SK-N-SH (cell line): Measurements from ENCODE around the gene GNG12. TPM values are rescaled to one million over a fixed set of nuclear protein-coding genes. Genes with fewer than 3 reads are reported as not detected.
A peak's percentile ranks its signal among the peaks of the same experiment; 100 is the strongest.

Experiments
- CTCF ChIA-PET: fragments of 300-600, 350-600 bp; formaldehyde crosslinking; extraction: SDS; loops from one replicate; lab custom pipeline; 2021; lab: Yijun Ruan, JAX
- POLR2A ChIA-PET: fragments of 350-600 bp; sonication (Branson Sonifier 250); formaldehyde crosslinking; extraction: SDS; loops from one replicate; lab custom pipeline; 2020; ENCODE audit warnings: antibody characterized with exemption, inconsistent platforms; lab: Yijun Ruan, JAX
- DNase-seq: peaks from one replicate; pipeline ENCODE4 v3.0.0; 2012
- H2AFZ ChIP-seq: fragments of 200-600 bp; sonication (generic); 2 replicates; pipeline ENCODE4 v1.8.1; 2016; ENCODE audit warnings: antibody characterized with exemption, mild to moderate bottlenecking, low read depth
- H3F3A ChIP-seq: fragments of 200-600 bp; sonication (generic); replicated peaks from 2 replicates; pipeline ENCODE3; 2016; ENCODE audit warnings: antibody characterized with exemption, mild to moderate bottlenecking; ENCODE audit not compliant: insufficient read depth
- H3K27ac ChIP-seq, 2 experiments: fragments of 200-500 bp in 1 of 2; fragments of 200-600 bp in 1 of 2; sonication (Bioruptor generic) in 1 of 2; sonication (generic), shearing (Covaris generic) in 1 of 2; 2 replicates each; pipeline versions ENCODE4 v1.5.1 to v1.6.1; 2014 to 2016; ENCODE audit warnings: low read depth in 2 of 2, inconsistent platforms in 1 of 2, low read length in 1 of 2, mild to moderate bottlenecking in 1 of 2, mixed read lengths in 1 of 2
- H3K27me3 ChIP-seq: fragments of 200-600 bp; sonication (generic), shearing (Covaris generic); 2 replicates; pipeline ENCODE4 v1.6.1; 2016; ENCODE audit warnings: mixed run types; ENCODE audit not compliant: insufficient read depth
- H3K36me3 ChIP-seq, 2 experiments: fragments of 200-500 bp in 1 of 2; fragments of 200-600 bp in 1 of 2; sonication (Bioruptor generic) in 1 of 2; sonication (generic) in 1 of 2; replicated peaks in 1 of 2; 2 replicates each; pipeline versions ENCODE3 to v1.5.1; 2014 to 2016; ENCODE audit warnings: low read length in 1 of 2, mild to moderate bottlenecking in 1 of 2; ENCODE audit not compliant: insufficient read depth in 2 of 2, control insufficient read depth in 1 of 2
- H3K4me1 ChIP-seq, 2 experiments: fragments of 200-500 bp in 1 of 2; fragments of 200-600 bp in 1 of 2; sonication (Bioruptor generic) in 1 of 2; sonication (generic), shearing (Covaris generic) in 1 of 2; 2 replicates each; pipeline versions ENCODE4 v1.5.1 to v1.6.1; 2014 to 2016; ENCODE audit warnings: low read depth in 1 of 2, low read length in 1 of 2, mixed run types in 1 of 2; ENCODE audit not compliant: insufficient read depth in 2 of 2, control insufficient read depth in 1 of 2
- H3K4me2 ChIP-seq: fragments of 200-600 bp; sonication (generic), shearing (Covaris generic); 2 replicates; pipeline ENCODE4 v1.6.1; 2017; ENCODE audit warnings: mixed run types
- H3K4me3 ChIP-seq, 2 experiments: fragments of 200-500 bp in 1 of 2; fragments of 200-600 bp in 1 of 2; sonication (Bioruptor generic) in 1 of 2; sonication (generic), shearing (Covaris generic) in 1 of 2; 2 replicates each; pipeline versions ENCODE4 v1.5.1 to v1.8.1; 2014 to 2016; ENCODE audit warnings: low read depth in 2 of 2, inconsistent platforms in 1 of 2, low read length in 1 of 2, mild to moderate bottlenecking in 1 of 2, mixed read lengths in 1 of 2, moderate library complexity in 1 of 2
- H3K79me2 ChIP-seq: fragments of 200-600 bp; sonication (generic); 2 replicates; pipeline ENCODE4 v1.8.1; 2017; ENCODE audit warnings: mild to moderate bottlenecking; ENCODE audit not compliant: insufficient read depth
- H3K9ac ChIP-seq: fragments of 200-600 bp; sonication (generic); 2 replicates; pipeline ENCODE4 v1.6.1; 2017; ENCODE audit warnings: mixed run types
- H3K9me2 ChIP-seq: fragments of 200-600 bp; sonication (generic); 2 replicates; pipeline ENCODE4 v1.6.1; 2017; ENCODE audit warnings: mixed run types
- H3K9me3 ChIP-seq: fragments of 200-600 bp; sonication (generic); 2 replicates; pipeline ENCODE4 v1.6.1; 2017; ENCODE audit warnings: mixed run types, mild to moderate bottlenecking, moderate library complexity
- H4K20me1 ChIP-seq: fragments of 200-600 bp; sonication (generic); 2 replicates; pipeline ENCODE4 v1.6.1; 2017; ENCODE audit warnings: mild to moderate bottlenecking, mixed run types; ENCODE audit not compliant: insufficient read depth
- CTCF ChIP-seq: fragments of 200-600 bp; sonication (generic); IDR thresholded peaks from 2 replicates; pipeline ENCODE4 v1.6.1; 2017; ENCODE audit warnings: antibody characterized with exemption, mild to moderate bottlenecking, moderate library complexity
- EZH2phosphoT487 ChIP-seq: fragments of 200-600 bp; sonication (generic); IDR thresholded peaks from 2 replicates; pipeline ENCODE4 v1.6.1; 2017; ENCODE audit warnings: low read depth, mixed run types, mild to moderate bottlenecking, antibody characterized with exemption, moderate library complexity, borderline replicate concordance
- FOSL2 ChIP-seq: IDR thresholded peaks from 2 replicates; pipeline ENCODE4 v1.4.0; 2012; ENCODE audit warnings: low read depth, mild to moderate bottlenecking, moderate library complexity, borderline replicate concordance
- GATA2 ChIP-seq: sonication (generic); formaldehyde crosslinking; IDR thresholded peaks from 2 replicates; pipeline ENCODE4 v1.5.0; 2020; ENCODE audit warnings: mild to moderate bottlenecking, missing genetic modification reagents
- JUND ChIP-seq: IDR thresholded peaks from 2 replicates; pipeline ENCODE4 v1.4.0; 2012
- NFIC ChIP-seq: IDR thresholded peaks from 2 replicates; pipeline ENCODE4 v1.4.0; 2012; ENCODE audit warnings: borderline replicate concordance
- RAD21 ChIP-seq: IDR thresholded peaks from 2 replicates; pipeline ENCODE4 v1.6.1; 2012; ENCODE audit warnings: mild to moderate bottlenecking, low read length
- RCOR1 ChIP-seq: fragments of 150-350 bp; IDR thresholded peaks from 2 replicates; pipeline ENCODE4 v1.6.1; 2017; ENCODE audit warnings: antibody characterized with exemption, low read length
- RFX5 ChIP-seq: IDR thresholded peaks from 2 replicates; pipeline ENCODE4 v1.6.1; 2012; ENCODE audit warnings: mild to moderate bottlenecking, improper control_type of control experiment, low read length
- SIN3A ChIP-seq: IDR thresholded peaks from 2 replicates; pipeline ENCODE4 v1.6.1; 2012; ENCODE audit warnings: low read depth, mild to moderate bottlenecking, low read length, moderate library complexity, borderline replicate concordance
- SMC3 ChIP-seq: IDR thresholded peaks from 2 replicates; pipeline ENCODE4 v1.6.1; 2012; ENCODE audit warnings: low read depth, low read length, improper control_type of control experiment
- TAF1 ChIP-seq: IDR thresholded peaks from 2 replicates; pipeline ENCODE4 v1.6.1; 2012; ENCODE audit warnings: low read depth, mild to moderate bottlenecking, low read length, moderate library complexity, borderline replicate concordance
- TCF12 ChIP-seq: IDR thresholded peaks from 2 replicates; pipeline ENCODE4 v1.4.0; 2012
- USF2 ChIP-seq: fragments of 150-350 bp; IDR thresholded peaks from 2 replicates; pipeline ENCODE4 v1.6.1; 2017; ENCODE audit warnings: antibody characterized with exemption, low read length, low read depth, borderline replicate concordance
- ZBTB33 ChIP-seq: IDR thresholded peaks from 2 replicates; pipeline ENCODE4 v1.4.0; 2012; ENCODE audit warnings: low read depth, borderline replicate concordance
- WGBS: methylation state at CpG from one replicate; pipeline ENCODE4 v1.1.6; 2017; ENCODE audit warnings: low lambda C conversion rate; 5-methylcytosine and 5-hydroxymethylcytosine counted together
- polyA plus RNA-seq, 3 experiments: library from polyadenylated mRNA; depleted of rRNA; stranded (reverse); fragments of >200 nt; gene quantifications; 2 replicates each; pipeline ENCODE4 v1.2.3, GENCODE V29; 2012

GNG12 gene
- polyA plus RNA-seq, 1 of the 3 experiments (the other 2 are of a cell fraction) = 41.2 TPM

GRCh38 chr1:67855961-67856360 lies 22.7 kb upstream of the GNG12 start:
- H3K79me2 ChIP-seq = no peaks in the 10 kb centered on the region
- no peaks in the 10 kb centered on the region for H4K20me1 ChIP-seq
- no peak overlapping the region for H2AFZ ChIP-seq
- H3F3A ChIP-seq = peaks cover 1% of the 10 kb centered on the region
- DNase-seq = no peak
- H3K27ac ChIP-seq = peak overlapping the region in 1 of 2 experiments; percentile 33; a peak in 1 of 4 replicates
- H3K9me2 ChIP-seq = no peaks in the 10 kb centered on the region
- H3K36me3 ChIP-seq = no peaks in the 10 kb centered on the region
- no peaks in the 10 kb centered on the region for H3K27me3 ChIP-seq
- no peaks in the 10 kb centered on the region for H3K9me3 ChIP-seq
- TF ChIP-seq RCOR1 = no peak
- no peak for TF ChIP-seq FOSL2
- TF ChIP-seq TCF12 = no peak
- no peak for TF ChIP-seq TAF1
- no peak for TF ChIP-seq RFX5
- TF ChIP-seq EZH2phosphoT487 = no peak
- TF ChIP-seq GATA2 (CRISPR knock-in tag) = no peak
- TF ChIP-seq RAD21 = no peak
- no peak for TF ChIP-seq USF2
- 90% methylated on average over 2 of the region's 2 CpGs for WGBS
- no peak overlapping the region for H3K9ac ChIP-seq
- CTCF ChIA-PET = interaction anchor here (1.3 to 2.0 kb wide), 7 partner anchors 18 to 264 kb away, joined by 4 to 10 read pairs (median 5); no protein-coding TSS in a partner anchor
- H3K4me3 ChIP-seq = no peak overlapping the region
- peaks cover 0 to 2% of the 10 kb centered on the region in 2 experiments; a peak in 3 of 4 replicates for H3K4me1 ChIP-seq
- POLR2A ChIA-PET = no interaction called here
- no peak overlapping the region for H3K4me2 ChIP-seq

- POLR2A ChIA-PET = no interaction called here
- Histone ChIP-seq H3K9me3 (no peaks in the 10 kb centered on the region), H3K4me2 (no peak overlapping the region)
Measured at GRCh38 chr1:67855444-67855843, 22.2 kb upstream of the GNG12 start.

More at GRCh38 chr1:67855444-67855843, 22.2 kb upstream of the GNG12 start:
- no peak overlapping the region for H2AFZ ChIP-seq
- WGBS = 82% methylated on average over 4 of the region's 4 CpGs
- peaks cover 4 to 7% of the 10 kb centered on the region in 2 experiments for H3K4me1 ChIP-seq
- no peaks in the 10 kb centered on the region for H3K36me3 ChIP-seq
- no peak for DNase-seq
- CTCF ChIA-PET = interaction anchor here (1.3 to 2.2 kb wide), 7 partner anchors 17 to 265 kb away, joined by 4 to 16 read pairs (median 5); no protein-coding TSS in a partner anchor
- H3K27ac ChIP-seq = peak overlapping the region in 1 of 2 experiments; percentile 33; a peak in 1 of 4 replicates
- H3K27me3 ChIP-seq = no peaks in the 10 kb centered on the region
- H3K79me2 ChIP-seq = no peaks in the 10 kb centered on the region
- no peak overlapping the region for H3K4me3 ChIP-seq
- H3F3A ChIP-seq = peaks cover 4% of the 10 kb centered on the region
- no peak for TF ChIP-seq NFIC
- no peak for TF ChIP-seq SMC3
- TF ChIP-seq JUND = no peak
- TF ChIP-seq ZBTB33 = no peak
- no peak for TF ChIP-seq USF2
- TF ChIP-seq SIN3A = no peak
- TF ChIP-seq EZH2phosphoT487 = no peak
- no peak for TF ChIP-seq CTCF
- no peaks in the 10 kb centered on the region for H4K20me1 ChIP-seq
- H3K9me2 ChIP-seq = no peaks in the 10 kb centered on the region
- H3K9ac ChIP-seq = no peak overlapping the region
